Measurements from ENCODE around the gene CPS1.

The CPS1 gene

GRCh38 chr2:210539578-210540416 lies 16.6 kb upstream of the CPS1 start:
- no peak overlapping the region for H3K4me3 Mint-ChIP-seq
- H3K36me3 Mint-ChIP-seq: no peaks in the 10 kb centered on the region
- H3K9me3 Mint-ChIP-seq: no peaks in the 10 kb centered on the region
- no peak overlapping the region for H3K27ac Mint-ChIP-seq
- H3K27me3 Mint-ChIP-seq: no peaks in the 10 kb centered on the region
- ATAC-seq: no peak
- H3K4me1 Mint-ChIP-seq: no peaks in the 10 kb centered on the region

DNA sequence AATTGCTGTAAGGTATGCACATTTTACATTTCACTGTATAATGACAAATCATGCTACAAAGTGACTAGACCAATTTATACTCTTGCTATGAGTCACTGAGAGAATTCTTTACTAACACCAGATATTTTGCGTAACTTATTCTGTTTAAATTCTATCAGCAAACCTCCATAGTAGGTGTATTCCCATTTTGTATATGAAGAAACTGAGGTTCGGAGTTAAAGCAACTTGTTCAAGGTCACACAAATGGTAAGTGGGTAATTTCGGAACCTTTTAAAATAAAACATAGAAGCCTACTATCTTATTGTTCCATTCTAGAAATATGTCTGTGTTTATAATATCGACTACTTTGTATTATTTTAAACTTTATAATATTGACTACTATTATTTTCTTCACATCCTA lies 15.9 kb upstream of the CPS1 start:
- no peak for ATAC-seq
- H3K36me3 Mint-ChIP-seq: no peaks in the 10 kb centered on the region
- no peaks in the 10 kb centered on the region for H3K27me3 Mint-ChIP-seq
- no peak overlapping the region for H3K27ac Mint-ChIP-seq
- H3K4me1 Mint-ChIP-seq: no peaks in the 10 kb centered on the region
- H3K9me3 Mint-ChIP-seq: no peaks in the 10 kb centered on the region
- no peak overlapping the region for H3K4me3 Mint-ChIP-seq

DNA sequence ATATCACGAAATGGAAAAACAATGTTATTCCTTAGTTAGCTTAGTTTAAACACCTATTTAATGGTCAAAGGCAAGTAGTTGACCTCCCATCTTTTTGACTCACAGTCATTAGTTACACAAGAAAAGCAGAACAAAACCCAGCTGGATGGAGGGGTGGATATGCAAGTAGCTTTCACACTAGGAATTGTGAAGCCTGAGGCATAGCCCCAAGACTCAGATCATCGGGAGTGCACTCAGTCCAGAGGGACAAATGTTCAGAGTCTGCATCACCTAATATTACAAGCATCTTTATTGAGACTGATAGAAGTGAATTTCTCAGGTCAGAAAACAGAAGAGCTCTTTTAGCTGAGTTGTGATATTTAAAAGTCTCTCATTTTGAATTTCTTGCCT lies 15.5 kb upstream of the CPS1 start:
- no peak overlapping the region for H3K4me3 Mint-ChIP-seq
- no peak for ATAC-seq
- no peak overlapping the region for H3K27ac Mint-ChIP-seq
- no peaks in the 10 kb centered on the region for H3K27me3 Mint-ChIP-seq
- no peaks in the 10 kb centered on the region for H3K4me1 Mint-ChIP-seq
- no peaks in the 10 kb centered on the region for H3K9me3 Mint-ChIP-seq
- H3K36me3 Mint-ChIP-seq: no peaks in the 10 kb centered on the region

DNA sequence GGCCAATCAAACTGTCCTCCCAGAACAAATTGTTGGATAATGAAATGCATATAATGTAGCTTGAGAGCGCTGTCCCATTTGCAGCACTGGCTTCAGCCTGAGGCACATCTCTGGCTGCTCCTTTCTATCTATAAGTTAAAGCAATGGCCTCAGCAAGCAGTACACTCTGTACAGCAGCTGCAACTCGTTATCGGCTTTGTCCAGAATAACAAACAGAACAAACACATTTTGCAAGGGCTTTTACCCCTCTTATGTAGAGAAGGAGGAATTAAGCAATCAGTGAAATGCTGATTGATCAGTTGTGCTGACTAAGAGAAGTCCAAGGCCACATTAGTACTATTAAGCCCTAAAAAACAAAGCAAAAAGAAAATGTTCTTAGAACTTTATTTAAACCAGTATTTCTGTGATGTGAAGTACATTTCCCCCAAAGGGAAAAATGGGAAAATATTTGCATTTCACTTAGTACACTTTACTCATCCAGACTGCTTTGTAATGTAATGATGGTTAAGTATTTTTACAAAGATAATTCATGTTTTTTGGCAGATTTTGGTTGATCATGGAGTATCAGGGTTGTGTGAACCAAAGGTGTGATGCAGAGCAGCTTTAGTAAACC lies 15.0 kb upstream of the CPS1 start:
- no peak for ATAC-seq
- Mint-ChIP-seq H3K4me1 (no peaks in the 10 kb centered on the region), H3K36me3 (no peaks in the 10 kb centered on the region), H3K4me3 (no peak overlapping the region), H3K9me3 (no peaks in the 10 kb centered on the region), H3K27me3 (no peaks in the 10 kb centered on the region), H3K27ac (no peak overlapping the region)

GRCh38 chr2:210544007-210544590 lies 12.3 kb upstream of the CPS1 start:
- H3K27me3 Mint-ChIP-seq: no peaks in the 10 kb centered on the region
- H3K4me1 Mint-ChIP-seq: no peaks in the 10 kb centered on the region
- H3K9me3 Mint-ChIP-seq: no peaks in the 10 kb centered on the region
- no peak overlapping the region for H3K27ac Mint-ChIP-seq
- ATAC-seq: no peak
- no peak overlapping the region for H3K4me3 Mint-ChIP-seq
- H3K36me3 Mint-ChIP-seq: no peaks in the 10 kb centered on the region

GRCh38 chr2:210544831-210545230 lies 11.6 kb upstream of the CPS1 start:
- no peak overlapping the region for H3K4me3 Mint-ChIP-seq
- no peak overlapping the region for H3K27ac Mint-ChIP-seq
- no peak for ATAC-seq
- no peaks in the 10 kb centered on the region for H3K4me1 Mint-ChIP-seq
- H3K9me3 Mint-ChIP-seq: no peaks in the 10 kb centered on the region
- no peaks in the 10 kb centered on the region for H3K27me3 Mint-ChIP-seq
- no peaks in the 10 kb centered on the region for H3K36me3 Mint-ChIP-seq

GRCh38 chr2:210546424-210547208 lies 9.8 kb upstream of the CPS1 start:
- Mint-ChIP-seq H3K9me3 (no peaks in the 10 kb centered on the region), H3K27ac (no peak overlapping the region), H3K27me3 (peaks cover 7% of the 10 kb centered on the region), H3K4me3 (no peak overlapping the region), H3K4me1 (no peaks in the 10 kb centered on the region), H3K36me3 (no peaks in the 10 kb centered on the region)
- ATAC-seq: no peak

DNA sequence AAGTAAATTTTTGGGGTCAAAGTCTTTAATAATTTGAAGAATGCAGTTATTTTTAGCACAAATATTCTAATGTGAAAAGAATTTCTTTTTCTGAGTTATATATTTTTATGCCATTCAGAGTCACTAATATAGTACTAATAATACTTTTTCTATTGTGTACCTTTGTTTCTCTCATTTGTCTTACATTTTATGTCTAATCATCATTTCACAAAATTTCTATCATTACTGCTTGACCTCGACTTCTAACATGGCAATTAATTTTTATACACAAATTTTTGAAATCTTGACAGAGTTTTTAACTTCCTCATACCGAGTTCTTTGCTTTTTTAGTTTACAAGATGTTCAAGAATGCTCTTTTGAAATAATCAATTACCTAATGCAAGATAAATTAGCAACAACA lies 8.4 kb upstream of the CPS1 start:
- H3K4me1 Mint-ChIP-seq: no peaks in the 10 kb centered on the region
- no peak for ATAC-seq
- no peak overlapping the region for H3K27ac Mint-ChIP-seq
- H3K4me3 Mint-ChIP-seq: no peak overlapping the region
- no peaks in the 10 kb centered on the region for H3K36me3 Mint-ChIP-seq
- no peaks in the 10 kb centered on the region for H3K9me3 Mint-ChIP-seq
- peaks cover 16% of the 10 kb centered on the region for H3K27me3 Mint-ChIP-seq

DNA sequence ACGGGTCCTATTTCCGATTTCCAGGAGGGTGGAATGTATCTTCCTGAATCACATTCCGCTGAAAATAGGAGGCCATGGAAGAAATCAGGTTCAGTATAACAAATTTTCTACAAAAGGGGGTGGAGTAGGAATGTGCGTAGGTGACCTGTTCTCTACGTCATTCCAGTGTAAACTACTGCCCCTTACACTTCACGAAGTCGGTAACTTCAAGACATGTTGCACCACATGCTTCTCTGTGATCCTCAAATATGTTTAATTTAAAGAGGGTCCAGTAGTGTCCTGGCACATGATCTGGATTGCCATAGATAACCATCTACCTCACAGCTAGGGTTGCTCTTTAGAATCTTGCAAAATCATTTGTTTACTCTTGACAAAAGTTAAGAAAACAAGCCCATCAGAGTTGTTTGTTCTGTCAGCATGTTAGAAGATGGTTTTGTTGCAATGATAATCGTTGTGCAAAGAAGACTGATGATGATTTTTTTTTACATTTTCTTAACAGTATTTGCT lies 7.5 kb upstream of the CPS1 start:
- no peaks in the 10 kb centered on the region for H3K36me3 Mint-ChIP-seq
- H3K4me3 Mint-ChIP-seq: no peak overlapping the region
- H3K27me3 Mint-ChIP-seq: peaks cover 16% of the 10 kb centered on the region
- no peaks in the 10 kb centered on the region for H3K4me1 Mint-ChIP-seq
- no peak overlapping the region for H3K27ac Mint-ChIP-seq
- H3K9me3 Mint-ChIP-seq: no peaks in the 10 kb centered on the region
- ATAC-seq: no peak

DNA sequence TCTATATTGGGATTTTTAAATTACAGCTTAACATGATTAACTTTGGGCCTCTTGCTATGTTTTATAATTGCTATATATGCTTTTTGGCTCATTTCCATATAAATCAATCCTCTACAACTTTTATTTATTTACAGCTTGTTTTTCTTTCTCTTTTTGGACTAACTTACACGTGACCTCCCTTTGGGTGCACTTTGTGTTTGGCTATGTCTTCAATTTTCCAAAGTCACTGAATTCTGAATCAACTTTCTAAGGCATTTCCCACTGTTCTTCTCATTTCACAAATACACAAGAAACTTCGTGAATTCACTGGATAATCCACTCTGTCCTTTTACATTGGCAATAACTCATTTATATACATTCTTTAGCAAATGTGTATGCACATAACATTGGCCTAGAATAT lies 5.4 kb upstream of the CPS1 start:
- ATAC-seq: no peak
- no peaks in the 10 kb centered on the region for H3K9me3 Mint-ChIP-seq
- no peak overlapping the region for H3K27ac Mint-ChIP-seq

DNA sequence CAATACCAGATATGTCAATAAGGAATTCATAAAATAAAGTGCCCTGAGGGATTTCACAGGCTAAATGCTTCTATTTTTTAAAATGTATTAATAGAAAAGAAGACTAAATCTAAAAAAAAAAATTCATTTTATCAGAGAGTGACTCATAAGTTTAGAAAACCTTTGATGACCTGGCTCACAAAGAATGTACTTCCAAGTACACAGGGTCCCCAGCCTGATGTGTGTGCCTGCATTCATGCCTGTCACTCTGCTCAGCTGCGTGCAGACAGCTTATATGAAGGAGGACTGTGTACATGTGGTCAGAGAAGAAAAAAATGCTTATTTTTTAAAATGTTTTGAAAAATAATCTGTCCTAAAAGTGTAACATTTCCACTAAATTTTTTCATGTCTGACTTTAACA lies 3.0 kb upstream of the CPS1 start:
- Mint-ChIP-seq H3K36me3 (no peaks in the 10 kb centered on the region), H3K27me3 (peaks cover 26% of the 10 kb centered on the region), H3K9me3 (no peaks in the 10 kb centered on the region), H3K27ac (no peak overlapping the region), H3K4me3 (no peak overlapping the region), H3K4me1 (no peaks in the 10 kb centered on the region)
- ATAC-seq: no peak

More for the DNA sequence above, 5.4 kb upstream of the CPS1 start:
- Mint-ChIP-seq H3K27me3 (peaks cover 26% of the 10 kb centered on the region), H3K4me1 (no peaks in the 10 kb centered on the region), H3K4me3 (no peak overlapping the region), H3K36me3 (no peaks in the 10 kb centered on the region)

- H3K27ac Mint-ChIP-seq: no peak overlapping the region
- ATAC-seq: no peak
- H3K9me3 Mint-ChIP-seq: no peaks in the 10 kb centered on the region
- H3K4me3 Mint-ChIP-seq: no peak overlapping the region
- H3K4me1 Mint-ChIP-seq: no peaks in the 10 kb centered on the region
- H3K36me3 Mint-ChIP-seq: no peaks in the 10 kb centered on the region
- H3K27me3 Mint-ChIP-seq: peaks cover 26% of the 10 kb centered on the region
These were observed 844 bp upstream of the CPS1 start for GRCh38 chr2:210555555-210555954.

- peaks cover 10% of the 10 kb centered on the region for H3K27me3 Mint-ChIP-seq
- no peak overlapping the region for H3K4me3 Mint-ChIP-seq
- no peaks in the 10 kb centered on the region for H3K4me1 Mint-ChIP-seq
- no peak for ATAC-seq
- no peaks in the 10 kb centered on the region for H3K9me3 Mint-ChIP-seq
- H3K27ac Mint-ChIP-seq: no peak overlapping the region
- no peaks in the 10 kb centered on the region for H3K36me3 Mint-ChIP-seq
These were observed 1.3 kb downstream of the CPS1 start for GRCh38 chr2:210557721-210558120.

- no peak overlapping the region for H3K27ac Mint-ChIP-seq
- H3K9me3 Mint-ChIP-seq: no peaks in the 10 kb centered on the region
- H3K4me3 Mint-ChIP-seq: no peak overlapping the region
- H3K4me1 Mint-ChIP-seq: no peaks in the 10 kb centered on the region
- peaks cover 10% of the 10 kb centered on the region for H3K27me3 Mint-ChIP-seq
- no peak for ATAC-seq
- no peaks in the 10 kb centered on the region for H3K36me3 Mint-ChIP-seq
These were observed 2.3 kb downstream of the CPS1 start for GRCh38 chr2:210558708-210559107.

GRCh38 chr2:210559182-210559581 lies 2.8 kb downstream of the CPS1 start:
- Mint-ChIP-seq H3K27me3 (peaks cover 10% of the 10 kb centered on the region), H3K4me1 (no peaks in the 10 kb centered on the region), H3K36me3 (no peaks in the 10 kb centered on the region), H3K9me3 (no peaks in the 10 kb centered on the region), H3K4me3 (no peak overlapping the region), H3K27ac (no peak overlapping the region)
- no peak for ATAC-seq
